ENCODE measurements around the gene GFOD1.

GFOD1 gene

DNA sequence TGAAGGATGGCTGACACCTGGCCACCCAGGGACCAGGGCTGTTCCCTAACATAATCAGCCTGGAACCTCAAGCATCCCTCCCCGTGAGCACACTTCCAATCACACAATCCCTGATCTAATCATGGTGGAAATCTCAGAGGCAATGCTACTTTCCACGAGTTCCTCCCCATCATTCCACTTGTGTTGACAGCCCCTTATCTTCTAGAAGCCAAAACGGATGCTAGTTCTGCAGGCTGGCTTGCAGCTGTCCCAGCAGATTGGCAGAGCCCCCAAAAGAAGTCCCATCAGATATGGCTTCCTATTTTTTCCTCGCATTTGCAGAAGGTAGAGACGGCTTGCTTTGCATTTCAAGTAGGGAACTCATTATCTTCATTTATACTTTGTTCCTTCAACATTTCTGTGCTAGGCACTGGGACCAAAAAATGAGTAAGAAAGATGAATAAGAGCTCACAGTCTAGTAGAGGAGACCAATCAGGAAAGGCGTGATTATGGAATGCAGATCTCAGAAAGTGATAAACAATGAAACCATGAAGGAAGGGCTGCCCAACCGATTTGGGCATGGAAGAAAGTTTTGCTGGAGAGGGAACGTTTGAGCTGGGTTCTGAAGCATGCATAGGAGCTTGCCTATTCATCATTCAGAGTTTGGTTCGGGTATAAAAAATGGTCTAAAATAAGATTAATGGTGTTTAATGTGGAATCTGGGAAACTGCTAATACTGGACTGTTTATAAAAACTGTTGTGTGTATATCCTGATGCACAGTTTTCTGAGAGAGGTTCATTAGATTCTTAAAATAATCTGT, 114.5 kb downstream of the GFOD1 start:
- DNase-seq, result no peak

DNA sequence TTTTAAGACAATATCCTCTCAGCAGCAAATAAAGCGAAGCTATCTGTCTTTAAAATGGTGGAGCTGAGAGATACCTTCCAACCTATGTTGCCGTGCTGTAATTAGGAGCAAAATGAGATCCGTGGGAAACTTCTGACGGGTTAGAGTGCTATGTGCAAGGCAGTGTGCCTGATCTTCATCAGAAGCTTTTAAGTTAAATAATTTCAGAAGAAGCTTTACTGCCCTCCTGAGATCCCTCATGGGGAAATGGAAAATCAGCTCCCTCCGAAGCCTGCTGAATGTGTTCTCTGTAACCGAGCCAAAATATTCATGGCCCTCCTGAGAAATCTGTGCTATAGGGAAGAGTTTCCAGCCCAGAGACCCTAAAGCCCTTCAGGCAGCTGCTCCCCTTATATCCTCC, 115.3 kb downstream of the GFOD1 start:
- no peak for DNase-seq

DNA sequence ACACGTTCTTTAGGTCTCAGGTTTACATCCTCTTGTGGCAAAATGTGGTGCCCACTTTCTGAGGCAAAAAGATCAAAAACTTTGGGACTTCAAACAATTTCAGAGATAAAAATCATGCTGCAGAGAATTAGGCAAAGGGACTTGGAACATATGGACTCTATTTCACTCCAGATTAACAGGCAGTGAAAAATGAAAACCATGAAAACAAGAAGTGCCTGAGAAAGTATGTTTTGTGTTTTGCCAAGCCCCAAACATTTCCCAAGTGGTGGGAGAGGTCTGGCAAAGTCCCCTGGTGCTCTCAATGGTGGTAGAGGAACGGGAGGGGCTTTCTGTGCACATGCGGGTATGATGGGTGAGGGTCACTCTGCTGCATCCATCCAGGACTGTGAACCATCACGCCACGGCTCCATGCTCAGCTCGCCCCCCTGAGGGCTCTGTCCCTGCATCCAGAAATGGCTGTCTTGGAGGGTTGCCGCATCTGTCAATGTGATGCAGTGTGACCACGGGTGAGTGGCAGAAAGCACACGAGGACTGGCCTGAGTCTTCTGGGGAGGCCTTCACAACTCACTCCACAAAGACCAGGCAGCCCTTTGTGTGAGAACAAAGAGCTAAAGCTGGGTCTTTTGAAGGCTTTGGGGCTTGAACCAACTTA, 115.9 kb downstream of the GFOD1 start:
- DNase-seq, result no peak

DNA sequence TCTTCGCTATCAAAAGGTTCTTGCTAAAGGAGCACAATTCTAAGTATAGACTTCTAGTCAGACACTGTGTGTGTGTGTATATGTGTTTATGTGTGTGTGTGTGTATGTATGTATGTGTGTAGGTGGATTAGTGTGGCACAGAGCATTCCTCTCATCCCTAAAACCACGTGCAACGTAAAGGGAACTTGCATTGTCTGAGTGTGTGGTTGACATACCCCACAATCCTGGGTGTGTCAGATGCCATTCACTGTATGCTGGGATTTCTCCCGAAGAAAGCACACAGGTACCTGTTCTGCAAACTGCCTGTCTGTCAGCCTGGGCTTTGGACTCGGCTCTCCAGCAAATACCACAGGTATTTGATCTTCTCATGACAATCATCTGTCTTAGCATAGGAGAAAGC, 116.8 kb downstream of the GFOD1 start:
- DNase-seq, result no peak

DNA sequence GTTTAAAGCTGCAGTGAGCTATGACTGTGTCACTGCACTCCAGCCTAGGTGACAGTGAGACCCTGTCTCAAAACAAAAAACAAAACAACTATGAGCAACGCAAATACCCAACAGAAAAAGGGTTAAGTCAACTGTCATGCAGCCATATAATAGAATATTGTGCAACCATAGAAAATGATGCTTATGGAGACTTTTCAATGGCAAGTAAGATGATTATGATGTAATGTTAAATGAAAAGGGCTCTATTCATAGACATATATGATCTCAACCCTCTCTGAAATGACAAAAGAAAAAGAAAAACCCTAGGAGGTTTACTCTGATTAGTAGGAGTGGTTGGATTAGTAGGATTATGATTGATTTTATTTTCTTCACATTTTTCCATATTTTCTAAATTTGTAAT, 117.8 kb downstream of the GFOD1 start:
- no peak for DNase-seq

DNA sequence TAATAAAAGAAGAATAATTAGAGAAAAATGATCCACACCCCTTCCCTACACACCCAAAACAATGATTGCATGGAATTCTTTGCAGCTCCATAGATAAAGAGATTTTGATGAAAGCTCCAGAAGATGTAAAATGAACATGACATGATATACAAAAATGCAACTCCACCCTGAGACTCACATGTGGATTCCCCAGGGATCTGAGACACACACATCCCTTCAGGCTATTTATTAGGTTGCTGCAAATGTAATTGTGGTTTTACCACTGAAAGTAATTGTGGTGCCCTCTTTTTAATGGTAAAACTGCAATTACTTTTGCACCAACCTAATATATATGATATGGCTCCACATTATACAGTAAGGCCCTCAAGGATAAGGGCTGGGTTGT, 118.7 kb downstream of the GFOD1 start:
- no peak for DNase-seq

DNA sequence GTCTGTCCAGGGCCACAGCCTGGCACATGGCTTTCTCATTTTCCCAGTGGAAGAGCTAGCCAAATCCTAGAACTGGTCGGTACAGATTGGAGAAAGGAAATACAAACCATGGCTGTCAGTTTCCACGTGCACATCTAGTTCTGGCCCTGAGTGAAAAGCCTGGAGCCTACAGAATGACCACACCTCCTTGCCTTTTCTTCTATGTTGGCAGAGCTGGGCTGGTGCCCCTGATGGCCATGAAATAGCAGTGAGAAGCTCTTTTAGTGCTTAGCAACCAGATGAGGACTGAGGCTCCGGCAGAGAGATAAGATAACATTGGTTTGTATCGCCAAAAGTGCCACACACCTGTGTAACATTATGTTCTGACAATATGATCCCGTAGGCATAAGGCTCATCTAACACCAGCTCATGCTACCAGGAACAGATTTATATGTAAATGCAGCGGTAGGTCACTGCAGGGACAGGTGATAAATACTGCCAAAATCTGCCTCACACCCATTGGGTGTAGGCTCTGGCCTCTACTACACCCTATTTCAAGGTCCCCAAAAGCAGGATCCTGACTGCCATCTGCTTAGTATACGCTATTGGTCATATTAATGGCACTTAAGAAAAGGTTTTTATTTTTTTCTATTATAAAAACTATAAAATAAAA, 119.2 kb downstream of the GFOD1 start:
- DNase-seq, result no peak

DNA sequence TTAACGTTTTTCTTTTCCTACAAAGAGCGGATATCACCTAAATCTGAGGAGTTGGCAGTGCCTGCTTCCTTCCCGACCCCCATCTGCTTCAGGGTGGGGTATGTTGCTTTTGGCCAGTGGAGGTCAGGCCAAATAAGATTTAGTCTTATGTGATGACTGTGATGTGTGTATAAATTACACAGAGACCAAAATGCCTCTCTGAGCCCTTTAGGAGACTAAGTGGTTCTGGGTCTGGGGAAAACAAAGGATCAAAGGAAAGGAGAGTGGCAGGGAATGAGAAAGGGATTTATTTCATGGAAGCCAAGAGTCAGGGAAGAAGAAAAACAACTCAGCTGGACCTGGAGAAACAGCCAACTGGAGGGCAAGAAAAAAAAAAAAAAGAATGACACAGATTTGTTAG, 120.0 kb downstream of the GFOD1 start:
- no peak for DNase-seq

DNA sequence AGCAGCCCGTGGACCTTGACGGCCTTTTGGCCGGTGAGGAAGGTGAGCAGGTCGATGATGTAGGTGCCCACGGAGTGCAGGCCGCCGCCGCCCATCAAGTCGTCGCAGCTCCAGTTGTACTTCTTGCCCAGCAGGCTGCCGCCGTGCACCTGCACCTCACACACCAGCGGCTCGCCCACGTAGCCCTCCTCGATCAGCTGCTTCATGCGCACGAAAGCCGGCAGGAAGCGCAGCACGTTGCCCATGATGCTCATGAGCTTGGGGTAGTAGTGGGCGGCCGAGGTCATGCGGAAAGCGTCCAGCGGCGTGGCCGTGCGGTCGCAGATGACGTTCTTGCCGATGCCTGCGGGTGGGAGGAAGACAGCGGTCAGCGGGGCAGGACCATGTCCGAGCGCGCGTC, 122.1 kb downstream of the GFOD1 start:
- DNase-seq, result no peak

DNA sequence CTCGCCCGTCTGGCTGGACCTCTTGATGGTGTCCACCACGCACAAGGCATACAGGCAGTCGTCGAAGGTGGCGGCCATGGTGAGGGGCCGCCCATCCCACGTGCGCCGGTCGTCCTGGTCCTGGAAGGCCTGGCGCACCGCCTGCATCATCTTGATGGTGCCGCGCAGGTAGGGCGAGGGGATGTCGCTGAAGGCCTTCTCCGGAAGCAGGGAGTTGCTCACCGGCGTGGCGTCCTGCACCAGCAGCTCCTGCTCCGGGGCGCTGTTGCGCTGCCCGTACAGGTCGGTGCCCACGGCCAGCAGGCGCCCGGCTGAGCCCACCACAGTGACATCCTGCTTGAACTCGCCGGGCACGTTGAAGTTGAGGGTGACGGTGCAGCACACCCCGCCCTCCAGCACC, 122.6 kb downstream of the GFOD1 start:
- no peak for DNase-seq

DNA sequence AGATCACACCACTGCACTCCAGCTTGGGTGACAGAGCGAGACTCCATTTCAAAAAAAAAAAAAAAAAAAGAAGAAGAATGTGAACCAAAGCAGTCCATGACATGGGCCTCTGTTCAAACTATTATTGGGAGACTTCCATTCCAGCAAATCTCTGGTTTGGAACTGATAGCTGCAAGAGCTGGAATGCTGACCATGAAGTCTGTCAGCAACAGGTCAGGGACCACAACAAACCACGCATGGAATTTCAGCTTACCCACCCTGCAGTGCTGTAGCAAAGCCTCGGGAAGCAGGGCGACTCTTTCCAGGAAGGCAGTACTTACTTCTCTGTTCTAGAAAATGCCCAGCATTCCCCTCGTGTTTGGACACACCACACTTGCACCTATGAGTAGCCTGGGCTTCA, 125.0 kb downstream of the GFOD1 start:
- no peak for DNase-seq

DNA sequence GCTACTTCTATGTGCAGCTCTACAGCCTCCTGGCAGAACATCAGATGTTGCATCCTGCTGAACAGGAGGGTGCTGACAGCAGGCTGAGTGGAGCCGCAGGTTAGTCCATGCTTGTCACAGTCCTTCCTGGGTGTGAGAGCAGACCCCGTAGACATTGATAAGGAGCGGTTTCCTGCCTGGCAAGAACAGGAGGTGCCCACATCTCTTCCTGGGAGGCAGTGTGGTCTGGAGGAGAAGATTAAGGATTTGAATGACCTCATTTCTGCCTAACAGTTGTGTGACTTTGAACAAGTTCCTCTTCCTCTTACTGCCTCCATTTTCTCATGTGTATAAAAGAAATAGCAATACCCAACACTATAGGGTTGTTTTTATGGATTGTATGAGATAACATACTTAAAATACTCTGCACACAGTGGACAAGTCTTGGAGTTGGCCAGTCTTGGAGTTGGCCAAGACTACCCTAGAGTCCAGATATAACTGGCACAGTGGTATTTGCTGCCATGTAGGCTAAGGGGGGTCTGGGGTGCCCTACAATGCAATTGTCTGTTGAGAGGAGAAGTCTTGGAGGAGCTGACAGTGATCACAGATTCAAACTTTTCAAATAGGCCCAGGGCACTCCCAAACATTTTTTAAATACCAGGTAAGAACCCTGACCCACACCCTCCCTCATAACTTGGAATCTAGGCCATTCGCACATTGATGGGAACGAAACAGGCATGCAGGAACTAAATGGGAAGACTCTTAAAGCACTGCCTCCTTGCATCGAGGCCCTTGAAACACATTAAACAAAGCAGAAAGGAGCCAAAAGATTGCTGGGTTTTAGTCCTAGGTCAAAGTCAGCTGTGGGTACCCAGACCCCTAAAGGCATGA, 126.5 kb downstream of the GFOD1 start:
- no peak for DNase-seq

DNA sequence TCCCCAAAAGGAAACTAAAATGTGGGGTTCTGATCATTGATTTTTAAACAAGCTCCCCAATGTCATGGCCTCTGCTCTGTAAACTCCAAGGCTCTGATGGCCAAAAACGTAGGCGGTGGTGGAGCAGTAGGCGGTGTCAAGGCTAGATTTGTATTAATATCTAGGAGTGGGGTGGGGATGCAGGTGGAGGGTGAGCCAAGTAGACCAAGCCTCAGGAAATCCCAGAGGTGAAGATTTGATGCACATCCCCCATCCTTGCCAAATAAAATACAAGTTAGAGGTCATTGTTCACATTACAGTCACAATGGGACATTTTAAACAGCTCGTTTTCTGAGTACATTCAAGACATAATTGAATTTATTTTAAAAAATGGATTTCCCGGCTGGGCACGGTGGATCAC, 128.1 kb downstream of the GFOD1 start:
- no peak for DNase-seq

DNA sequence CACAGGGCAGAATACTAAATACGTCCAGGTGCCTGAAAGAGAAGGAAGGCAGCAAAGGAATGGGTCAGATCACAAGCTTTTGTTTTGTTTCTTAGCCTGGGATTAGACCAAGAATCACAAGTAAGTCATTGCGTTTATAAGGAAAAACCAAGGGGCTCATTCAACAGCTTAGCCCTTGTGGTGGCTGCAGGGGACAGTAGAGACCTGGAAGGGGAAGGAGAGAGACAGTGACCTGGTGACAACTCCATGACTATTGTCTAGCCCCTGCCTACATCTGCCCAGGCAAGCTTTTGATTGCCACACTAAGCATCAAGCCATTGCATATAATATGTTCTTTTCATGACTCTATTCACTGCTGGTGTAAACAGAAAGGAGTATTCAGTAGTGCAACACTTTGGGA, 128.9 kb downstream of the GFOD1 start:
- no peak for DNase-seq

DNA sequence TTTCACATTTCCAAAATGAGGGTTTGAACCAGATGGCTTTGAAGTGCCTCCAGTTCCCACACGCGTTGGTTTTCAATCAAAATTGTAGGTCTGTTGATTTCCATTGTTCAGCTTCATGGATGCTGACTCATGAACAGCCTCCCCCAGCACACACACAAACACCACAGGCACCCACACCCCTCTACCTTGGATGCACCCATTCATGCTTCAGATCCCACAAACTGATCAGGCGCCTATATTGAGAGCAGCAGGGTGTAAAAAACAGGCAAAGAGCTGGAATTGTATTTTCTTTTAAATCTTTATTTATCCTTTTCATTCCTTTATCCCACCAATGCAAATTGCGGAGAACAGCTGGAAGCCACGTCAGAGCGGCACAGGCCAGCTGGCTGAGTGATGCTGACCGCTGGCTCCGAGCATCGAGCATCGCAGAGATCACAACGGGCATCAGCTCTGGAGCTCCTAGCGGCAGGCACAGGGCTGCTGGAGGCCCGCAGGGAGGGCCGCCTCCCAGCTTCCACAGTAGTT, 129.8 kb downstream of the GFOD1 start:
- DNase-seq, result no peak

DNA sequence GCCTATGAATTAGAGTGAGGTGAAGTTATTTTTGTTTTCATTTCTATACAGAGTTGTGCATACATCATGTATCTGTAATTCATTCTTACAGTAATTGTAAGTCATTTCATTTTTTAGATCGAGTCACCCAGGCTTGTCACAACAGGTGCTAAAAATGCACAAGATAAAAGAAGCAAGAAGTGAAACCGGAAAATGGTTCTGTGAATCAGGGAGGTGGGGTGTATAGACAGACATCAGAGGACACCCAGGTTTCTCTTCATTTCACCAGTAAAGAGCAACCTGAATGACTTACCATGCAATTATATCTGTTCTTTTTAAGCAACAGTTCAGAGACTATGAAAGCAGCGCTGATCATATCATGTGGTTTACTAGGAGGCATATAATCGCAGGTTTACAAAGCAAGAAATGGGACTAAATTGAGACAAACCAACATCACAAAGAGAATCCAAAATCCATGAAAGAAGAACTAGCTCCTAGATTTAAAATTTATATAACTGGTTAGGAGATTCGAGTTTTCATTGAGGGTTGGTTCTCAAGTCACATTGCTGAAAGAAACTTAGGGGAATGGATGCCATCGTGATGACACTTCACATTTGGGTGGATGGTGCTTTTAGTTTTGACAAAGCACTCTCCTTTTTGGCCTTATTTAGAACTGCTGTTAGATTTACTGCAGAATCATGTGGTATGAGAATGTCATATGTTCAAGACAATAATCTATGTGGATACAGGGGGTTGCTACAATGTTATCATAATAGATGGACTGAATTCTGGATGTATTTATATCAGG, 131.2 kb downstream of the GFOD1 start:
- DNase-seq, result no peak

DNA sequence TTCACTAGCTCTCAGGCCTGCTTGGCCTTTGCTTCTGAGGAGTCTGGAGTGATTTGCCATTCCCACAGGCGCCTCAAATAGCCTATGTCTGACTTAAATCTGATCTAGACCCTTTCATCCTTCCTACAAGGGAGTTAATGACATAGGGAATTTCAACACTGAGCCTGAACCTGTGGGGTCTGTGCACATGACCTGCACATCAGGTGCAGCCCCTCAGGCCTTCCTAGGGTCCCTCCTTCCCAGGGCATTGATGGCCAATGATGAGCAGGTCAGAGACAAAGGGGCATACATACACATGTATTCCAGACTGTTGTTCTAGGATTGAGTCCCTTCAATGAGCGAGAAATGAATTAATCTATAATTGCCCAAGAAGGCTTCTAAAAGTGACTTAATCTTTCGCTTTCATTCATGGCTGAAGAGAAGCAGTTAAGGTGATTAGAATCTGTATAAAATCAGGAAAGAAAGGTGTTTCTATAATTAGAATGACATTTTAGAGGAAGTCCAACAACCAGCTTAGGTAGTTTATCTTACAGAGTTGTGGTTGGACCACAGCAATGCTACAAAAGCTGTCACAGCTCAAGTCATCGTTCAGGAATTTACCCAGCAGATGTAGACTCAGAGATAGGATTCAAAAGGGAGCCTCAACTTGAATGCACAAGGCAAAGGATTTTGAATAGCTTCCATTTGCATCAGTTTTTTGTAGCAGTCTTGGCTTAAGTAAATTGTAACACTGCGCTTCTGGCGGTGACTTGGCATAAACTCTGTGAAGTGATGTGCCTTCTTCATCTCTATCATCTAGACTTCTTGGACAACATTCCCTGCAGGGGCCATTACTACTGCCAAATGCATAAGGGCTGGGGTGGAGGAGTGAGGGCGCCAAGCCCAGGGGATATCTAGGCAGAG, 132.1 kb downstream of the GFOD1 start:
- no peak for DNase-seq

DNA sequence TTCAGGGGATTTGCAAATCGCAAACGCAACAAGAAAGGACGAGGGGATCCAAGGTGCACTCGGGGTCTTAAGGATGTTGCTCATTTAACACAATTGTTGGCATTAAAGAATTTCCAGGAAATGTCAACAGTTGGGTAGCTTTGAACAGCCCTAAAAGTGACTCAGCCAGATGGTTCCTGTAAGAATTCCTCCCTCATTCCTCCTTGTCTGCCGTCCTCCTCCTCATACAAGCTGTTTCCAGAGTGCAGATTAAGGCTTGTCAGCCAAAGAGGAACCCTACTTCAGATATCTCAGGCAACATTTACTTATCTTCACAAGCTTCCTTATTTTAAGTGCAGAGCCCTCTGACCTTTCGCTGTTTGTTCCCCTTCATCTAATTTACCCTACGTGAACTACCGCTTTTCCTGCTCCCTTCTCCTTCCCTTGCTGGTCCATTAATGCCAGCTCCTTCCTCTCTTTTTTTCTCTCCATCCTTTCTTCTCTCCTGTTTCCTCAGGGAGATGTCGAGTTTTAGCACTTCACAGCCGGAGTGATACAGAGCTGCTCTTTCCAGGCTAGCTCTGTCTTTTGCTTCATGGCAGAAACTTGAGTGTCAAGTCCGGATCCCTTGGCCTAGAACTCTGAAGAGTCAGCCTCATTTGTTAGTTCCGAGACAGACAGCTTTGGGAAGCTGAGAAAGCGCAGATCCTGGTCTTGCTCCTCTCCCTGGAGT, 132.9 kb downstream of the GFOD1 start:
- DNase-seq, result no peak

DNA sequence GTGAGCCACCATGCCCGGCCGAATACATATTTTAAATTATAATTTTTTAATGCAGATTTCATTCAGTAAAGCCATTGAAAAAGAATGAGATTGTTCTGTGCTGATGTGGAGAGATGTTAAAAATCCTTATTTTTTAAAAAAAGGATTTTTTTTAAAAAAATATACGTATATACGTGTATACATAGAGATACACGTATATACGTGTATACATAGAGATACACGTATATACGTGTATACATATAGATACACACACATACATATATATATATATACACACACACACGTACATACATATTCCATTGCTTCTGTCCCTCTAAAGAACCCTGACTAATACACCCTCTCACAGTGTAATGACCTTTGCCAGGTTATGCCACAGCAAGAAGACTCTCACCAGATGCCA, 135.2 kb downstream of the GFOD1 start:
- no peak for DNase-seq

DNA sequence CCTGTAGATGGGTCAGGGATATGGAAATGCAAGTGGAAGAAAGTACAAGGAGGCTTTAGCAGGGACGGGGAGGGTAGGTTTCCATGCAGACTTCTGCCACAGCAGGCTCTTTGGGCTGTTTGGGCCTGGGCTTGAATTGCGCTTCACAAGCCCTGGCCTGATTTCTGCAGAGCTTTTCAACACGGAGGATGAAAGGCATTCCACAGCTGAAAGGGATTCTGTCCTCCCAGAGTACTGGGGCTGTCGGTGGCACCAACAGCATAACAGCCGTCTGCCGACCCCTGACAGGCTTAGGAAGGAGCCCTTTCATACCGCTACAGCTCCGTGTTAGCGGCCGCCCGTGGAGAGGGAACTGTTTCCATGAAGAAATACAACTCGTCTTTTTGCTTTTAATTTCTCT, 136.1 kb downstream of the GFOD1 start:
- DNase-seq, result no peak
